Neuronal stem cell (in vitro differentiated cells): ENCODE data around the gene CCNT1.

Experiments
- DNase-seq: peaks from one replicate; pipeline ENCODE4 v3.0.0-alpha.2; 2013; ENCODE audit warnings: low spot score
- H2AFZ ChIP-seq: one replicate; pipeline ENCODE4 v1.6.1; 2013; ENCODE audit warnings: mild to moderate bottlenecking, low read length, inconsistent platforms
- H2AK5ac ChIP-seq: 2 replicates; pipeline ENCODE4 v1.6.1; 2013; ENCODE audit warnings: low read depth, mild to moderate bottlenecking, inconsistent platforms, low read length, moderate library complexity, mixed read lengths
- H2BK120ac ChIP-seq: 2 replicates; pipeline ENCODE4 v1.6.1; 2013; ENCODE audit warnings: low read depth, mild to moderate bottlenecking, inconsistent platforms, low read length, moderate library complexity, mixed read lengths
- H2BK12ac ChIP-seq: one replicate; pipeline ENCODE4 v1.6.1; 2013; ENCODE audit warnings: low read length, inconsistent platforms
- H2BK15ac ChIP-seq: 2 replicates; pipeline ENCODE4 v1.6.1; 2013; ENCODE audit warnings: mild to moderate bottlenecking, low read length, inconsistent platforms, mixed read lengths
- H2BK5ac ChIP-seq: one replicate; pipeline ENCODE4 v1.6.1; 2013; ENCODE audit warnings: inconsistent platforms, mild to moderate bottlenecking, low read length, moderate library complexity
- H3K14ac ChIP-seq: one replicate; pipeline ENCODE4 v1.6.1; 2013; ENCODE audit warnings: low read length, inconsistent platforms
- H3K18ac ChIP-seq: 2 replicates; pipeline ENCODE4 v1.6.1; 2013; ENCODE audit warnings: low read length, inconsistent platforms
- H3K23ac ChIP-seq: 2 replicates; pipeline ENCODE4 v1.6.1; 2013; ENCODE audit warnings: low read depth, mild to moderate bottlenecking, mixed read lengths, low read length, inconsistent platforms; ENCODE audit not compliant: poor library complexity
- H3K27ac ChIP-seq: replicated peaks from 3 replicates; pipeline ENCODE4 v1.5.1; 2013; ENCODE audit warnings: low read length, inconsistent platforms
- H3K27me3 ChIP-seq, 3 experiments: 2 replicates each; pipeline ENCODE4 v1.6.1; 2013; ENCODE audit warnings: low read length in 3 of 3, mild to moderate bottlenecking in 2 of 3, inconsistent platforms in 1 of 3, low read depth in 1 of 3, mixed read lengths in 1 of 3, moderate library complexity in 1 of 3; ENCODE audit not compliant: control insufficient read depth in 3 of 3, insufficient read depth in 3 of 3
- H3K36me3 ChIP-seq, 2 donors: replicated peaks in 1 of 2; 2 replicates each; pipeline ENCODE4 v1.6.1; 2013; ENCODE audit warnings: low read length in 2 of 2; ENCODE audit not compliant: control insufficient read depth in 2 of 2, insufficient read depth in 2 of 2
- H3K4ac ChIP-seq: 2 replicates; pipeline ENCODE4 v1.6.1; 2013; ENCODE audit warnings: inconsistent platforms, mild to moderate bottlenecking, low read length, moderate library complexity
- H3K4me1 ChIP-seq, 2 donors: 1 replicate in 1 of 2; 2 replicates in 1 of 2; pipeline ENCODE4 v1.6.1; 2013; ENCODE audit warnings: low read length in 2 of 2, low read depth in 1 of 2; ENCODE audit not compliant: control insufficient read depth in 2 of 2, insufficient read depth in 1 of 2
- H3K4me2 ChIP-seq: one replicate; pipeline ENCODE4 v1.6.1; 2013; ENCODE audit warnings: mild to moderate bottlenecking, low read length, inconsistent platforms; ENCODE audit not compliant: insufficient read depth, poor library complexity, severe bottlenecking
- H3K4me3 ChIP-seq, 2 donors: 2 replicates each; pipeline ENCODE4 v1.5.1; 2013; ENCODE audit warnings: low read length in 2 of 2, mild to moderate bottlenecking in 2 of 2, inconsistent platforms in 1 of 2, moderate library complexity in 1 of 2
- H3K79me1 ChIP-seq: one replicate; pipeline ENCODE4 v1.6.1; 2013; ENCODE audit warnings: low read depth, mild to moderate bottlenecking, inconsistent platforms, low read length, moderate library complexity
- H3K9ac ChIP-seq: one replicate; pipeline ENCODE4 v1.6.1; 2013; ENCODE audit warnings: mild to moderate bottlenecking, low read depth, low read length, inconsistent platforms; ENCODE audit not compliant: poor library complexity
- H3K9me3 ChIP-seq, 2 donors: replicated peaks in 1 of 2; 2 replicates each; pipeline versions ENCODE3 to v1.6.1; 2013; ENCODE audit warnings: low read length in 2 of 2, mild to moderate bottlenecking in 2 of 2, inconsistent platforms in 1 of 2, low read depth in 1 of 2, mixed read lengths in 1 of 2, moderate library complexity in 1 of 2; ENCODE audit not compliant: control insufficient read depth in 2 of 2, insufficient read depth in 1 of 2
- H4K8ac ChIP-seq: one replicate; pipeline ENCODE4 v1.6.1; 2013; ENCODE audit warnings: low read depth, mild to moderate bottlenecking, inconsistent platforms, low read length, moderate library complexity
- H4K91ac ChIP-seq: one replicate; pipeline ENCODE4 v1.6.1; 2013; ENCODE audit warnings: low read length, low read depth, mild to moderate bottlenecking, inconsistent platforms; ENCODE audit not compliant: poor library complexity
- WGBS, 2 donors: extraction: QIAGEN DNeasy Blood & Tissue Kit; methylation state at CpG; one replicate each; pipeline ENCODE4 v1.1.7; 2013; ENCODE audit warnings: missing lambda C conversion rate in 2 of 2, mixed read lengths in 1 of 2; ENCODE audit not compliant: insufficient read length in 2 of 2, insufficient replicate concordance in 1 of 2; ENCODE audit errors: extremely low coverage in 2 of 2; 5-methylcytosine and 5-hydroxymethylcytosine counted together

The CCNT1 gene

DNA sequence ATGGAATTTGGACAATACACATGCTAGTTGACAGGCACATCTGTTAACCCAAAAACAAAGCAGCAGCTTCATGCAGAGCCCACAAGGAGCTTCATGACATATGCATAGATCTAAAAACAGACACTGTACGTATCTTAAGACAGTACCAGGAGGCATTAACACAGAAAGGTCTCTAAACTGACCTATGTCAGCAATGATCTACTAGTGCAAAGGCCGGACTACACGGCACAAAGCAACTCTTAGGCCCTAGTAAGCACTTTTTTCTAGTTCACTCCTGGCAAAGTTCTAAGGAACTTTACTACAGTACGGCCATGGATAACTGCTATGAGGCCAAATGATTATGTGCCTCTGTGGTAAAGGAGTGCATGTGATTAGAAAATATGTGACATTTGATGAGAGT, 26.1 kb downstream of the CCNT1 start:
- H2BK5ac ChIP-seq = no peak overlapping the region
- H3K4me2 ChIP-seq = no peak overlapping the region
- H3K27me3 ChIP-seq = no peaks in the 10 kb centered on the region
- no peak overlapping the region for H2AFZ ChIP-seq
- no peak overlapping the region for H2BK120ac ChIP-seq
- H3K36me3 ChIP-seq = peaks cover 24 to 85% of the 10 kb centered on the region in 2 donors
- WGBS, 2 donors = no CpG with 5 or more reads among the region's 4 CpGs
- no peak overlapping the region for H3K27ac ChIP-seq
- H4K8ac ChIP-seq = no peak overlapping the region
- no peak overlapping the region for H3K4me3 ChIP-seq
- H3K9me3 ChIP-seq = no peaks in the 10 kb centered on the region
- no peak for DNase-seq
- no peak overlapping the region for H2AK5ac ChIP-seq
- H3K23ac ChIP-seq = no peak overlapping the region
- H4K91ac ChIP-seq = no peak overlapping the region
- H3K4me1 ChIP-seq = no peaks in the 10 kb centered on the region
- no peak overlapping the region for H3K14ac ChIP-seq
- no peak overlapping the region for H3K9ac ChIP-seq
- H3K79me1 ChIP-seq = no peaks in the 10 kb centered on the region
- no peak overlapping the region for H2BK12ac ChIP-seq
- H3K18ac ChIP-seq = no peak overlapping the region
- H2BK15ac ChIP-seq = no peak overlapping the region
- no peak overlapping the region for H3K4ac ChIP-seq

DNA sequence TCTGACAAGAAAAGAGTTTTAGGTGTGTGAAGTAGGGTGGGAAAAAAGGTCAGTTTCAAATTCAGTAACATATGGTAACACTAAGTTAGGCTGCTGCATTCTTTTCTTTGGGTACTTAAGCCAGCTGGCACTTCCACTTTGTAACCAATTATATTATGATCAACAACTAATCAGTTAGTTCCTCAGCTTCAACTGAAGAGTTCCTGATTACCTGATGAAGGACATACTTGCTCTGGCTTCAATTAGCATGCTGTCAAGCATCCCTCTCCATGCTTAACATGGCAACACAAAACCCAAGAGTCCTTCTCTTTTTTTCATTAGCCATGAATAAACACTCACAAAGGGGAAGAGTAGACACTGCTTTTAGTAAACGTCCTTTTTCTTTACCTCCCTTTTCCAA, 27.7 kb downstream of the CCNT1 start:
- Histone ChIP-seq H3K4ac (no peak overlapping the region), H2AK5ac (no peak overlapping the region), H2AFZ (no peak overlapping the region), H3K18ac (no peak overlapping the region), H4K91ac (no peak overlapping the region), H3K9me3 (no peaks in the 10 kb centered on the region), H3K27ac (no peak overlapping the region), H3K4me3 (no peak overlapping the region), H3K27me3 (no peaks in the 10 kb centered on the region), H3K36me3 (peaks cover 17 to 69% of the 10 kb centered on the region in 2 donors), H2BK5ac (no peak overlapping the region), H3K14ac (no peak overlapping the region), H3K79me1 (no peaks in the 10 kb centered on the region), H2BK12ac (no peak overlapping the region), H4K8ac (no peak overlapping the region), H3K4me2 (no peak overlapping the region), H2BK15ac (no peak overlapping the region), H3K4me1 (no peaks in the 10 kb centered on the region), H3K9ac (no peak overlapping the region), H2BK120ac (no peak overlapping the region), H3K23ac (no peak overlapping the region)
- WGBS, 2 donors = no CpG with 5 or more reads among the region's 1 CpG
- DNase-seq = no peak

DNA sequence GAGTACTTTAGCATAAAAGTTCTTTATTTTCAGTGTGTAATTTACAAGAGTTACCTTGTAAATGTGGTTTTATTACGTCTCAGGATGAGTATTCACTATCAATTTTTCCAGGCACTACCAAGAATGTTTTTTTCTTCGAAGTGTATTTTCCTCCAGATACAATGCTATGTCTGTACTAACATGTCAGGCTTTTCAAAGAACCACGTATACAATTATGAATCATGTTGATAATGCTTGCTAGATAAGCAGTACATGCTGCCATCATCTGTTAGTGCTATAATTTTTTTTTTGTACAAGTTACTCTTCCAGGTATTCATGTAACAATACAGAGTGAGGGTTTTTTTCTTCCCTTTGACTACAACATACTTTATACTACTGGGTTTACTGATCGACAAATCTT, 28.9 kb downstream of the CCNT1 start:
- Histone ChIP-seq H3K9me3 (no peaks in the 10 kb centered on the region), H3K4me3 (no peak overlapping the region), H3K4me2 (no peak overlapping the region), H3K27ac (no peak overlapping the region), H3K36me3 (peaks cover 7 to 57% of the 10 kb centered on the region in 2 donors), H3K18ac (no peak overlapping the region), H2BK12ac (no peak overlapping the region), H3K9ac (no peak overlapping the region), H3K4ac (no peak overlapping the region), H4K91ac (no peak overlapping the region), H3K27me3 (no peaks in the 10 kb centered on the region), H3K79me1 (no peaks in the 10 kb centered on the region), H2AFZ (no peak overlapping the region), H2BK15ac (no peak overlapping the region), H2AK5ac (no peak overlapping the region), H3K14ac (no peak overlapping the region), H2BK120ac (no peak overlapping the region), H4K8ac (no peak overlapping the region), H3K23ac (no peak overlapping the region), H2BK5ac (no peak overlapping the region), H3K4me1 (no peaks in the 10 kb centered on the region)
- WGBS, 2 donors = no CpG with 5 or more reads among the region's 4 CpGs
- no peak for DNase-seq

DNA sequence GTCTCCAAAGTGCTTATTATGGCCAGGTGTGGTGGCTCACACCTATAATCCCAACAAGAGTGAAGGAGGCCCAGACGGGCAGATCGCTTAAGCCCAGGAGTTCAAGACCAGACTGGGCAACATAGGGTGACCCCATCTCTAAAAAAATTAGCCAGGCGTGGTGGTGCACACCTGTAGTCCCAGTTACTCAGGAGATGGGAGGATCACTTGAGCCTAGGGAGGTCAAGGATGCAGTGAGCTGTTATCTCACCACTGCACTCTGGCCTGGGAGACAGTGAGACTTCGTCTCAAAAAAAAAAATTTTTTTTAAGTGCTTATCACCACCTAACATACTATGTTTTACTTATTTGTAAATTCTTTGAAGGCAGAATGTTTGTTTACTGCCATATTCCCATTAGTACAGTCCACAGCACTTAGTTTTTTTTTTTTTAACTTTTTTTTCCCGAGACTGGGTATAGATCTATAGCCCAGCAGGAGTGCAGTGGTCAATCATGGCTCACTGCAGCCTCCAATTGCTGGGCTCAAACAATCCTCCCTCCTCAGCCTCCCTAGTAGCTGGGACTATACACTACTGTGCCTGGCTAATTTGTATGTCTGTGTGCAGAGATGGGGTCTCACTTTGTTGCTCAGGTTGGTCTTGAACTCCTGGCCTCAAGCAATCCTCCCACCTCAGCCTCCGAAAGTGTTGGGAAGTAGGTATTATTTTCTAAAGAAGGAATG, 29.7 kb downstream of the CCNT1 start:
- no peak overlapping the region for H2AFZ ChIP-seq
- WGBS, 2 donors = no CpG with 5 or more reads among the region's 6 CpGs
- H3K4me1 ChIP-seq = no peaks in the 10 kb centered on the region
- H3K4me2 ChIP-seq = no peak overlapping the region
- H3K18ac ChIP-seq = no peak overlapping the region
- no peak overlapping the region for H3K4ac ChIP-seq
- no peak overlapping the region for H4K8ac ChIP-seq
- peaks cover 6 to 48% of the 10 kb centered on the region in 2 donors for H3K36me3 ChIP-seq
- H2BK5ac ChIP-seq = no peak overlapping the region
- H2BK15ac ChIP-seq = no peak overlapping the region
- no peak overlapping the region for H3K4me3 ChIP-seq
- H3K23ac ChIP-seq = no peak overlapping the region
- H2BK12ac ChIP-seq = no peak overlapping the region
- H3K9ac ChIP-seq = no peak overlapping the region
- H3K27ac ChIP-seq = no peak overlapping the region
- DNase-seq = no peak
- no peak overlapping the region for H2BK120ac ChIP-seq
- peaks cover under 1% of the 10 kb centered on the region for H3K79me1 ChIP-seq
- no peak overlapping the region for H4K91ac ChIP-seq
- no peaks in the 10 kb centered on the region for H3K27me3 ChIP-seq
- no peaks in the 10 kb centered on the region for H3K9me3 ChIP-seq
- no peak overlapping the region for H3K14ac ChIP-seq
- H2AK5ac ChIP-seq = no peak overlapping the region
